ENCODE data around the gene P3H1. TPM values are rescaled to one million over a fixed set of nuclear protein-coding genes. Genes with fewer than 3 reads are reported as not detected.

Gene P3H1
- total RNA-seq, 1 experiment from 2014 or later: 47.1 TPM

- H4K20me1 ChIP-seq (ENCODE audit: control insufficient read depth, insufficient read depth, insufficient read length): no peaks in the 10 kb centered on the region
- no peak overlapping the region for H3K14ac ChIP-seq (ENCODE audit: insufficient read depth, low read length)
- Mint-ChIP-seq H3K27ac (no peak overlapping the region), H3K9me3 (no peaks in the 10 kb centered on the region), H3K4me3 (no peak overlapping the region; a peak in 1 of 5 replicates), H3K27me3 (ENCODE audit: low read depth) (no peaks in the 10 kb centered on the region), H3K4me1 (peaks cover 8 to 9% of the 10 kb centered on the region in 2 experiments), H3K36me3 (ENCODE audit: insufficient read depth in 1 of 3, low read depth in 3 of 3) (peaks cover 9 to 33% (median 28%) of the 10 kb centered on the region in 3 experiments)
- H4K5ac ChIP-seq (ENCODE audit: insufficient read length, low read depth, low read length): no peak overlapping the region
- no peaks in the 10 kb centered on the region for H3K79me1 ChIP-seq (ENCODE audit: insufficient read depth, low read depth, low read length, poor library complexity, severe bottlenecking)
- no peak overlapping the region for H4K91ac ChIP-seq (ENCODE audit: insufficient read length, low read depth, low read length)
- no peak overlapping the region for H2AK5ac ChIP-seq (ENCODE audit: insufficient read length, low read length)
- no peak overlapping the region for H3K27ac ChIP-seq (ENCODE audit: insufficient read length, low read depth, low read length)
- H3K9me3 ChIP-seq (ENCODE audit: control insufficient read depth, low read depth, low read length): no peaks in the 10 kb centered on the region
- H3K4me1 ChIP-seq (ENCODE audit: insufficient read depth, low read length): no peaks in the 10 kb centered on the region
- no peak overlapping the region for H2AFZ ChIP-seq (ENCODE audit: low read length)
- H3K4ac ChIP-seq (ENCODE audit: low read depth, low read length): no peak overlapping the region
- H2BK120ac ChIP-seq (ENCODE audit: low read depth, low read length, poor library complexity, severe bottlenecking): no peak overlapping the region
- H3K56ac ChIP-seq (ENCODE audit: insufficient read length, low read depth, low read length): no peak overlapping the region
- 0 out of 2 replicates have a peak, but pooled peaks cover 3% of the 10 kb centered on the region for H3K79me2 ChIP-seq (ENCODE audit: insufficient read depth, low read length)
- H2BK12ac ChIP-seq (ENCODE audit: insufficient read length, low read depth, low read length): no peak overlapping the region
- TF ChIP-seq CTCF (conservative IDR thresholded peaks at IDR 0.05): no peak
- no peak overlapping the region for H4K8ac ChIP-seq (replicated peaks; ENCODE audit: insufficient read length, low read depth, low read length)
- no peak overlapping the region for H3T11ph ChIP-seq (ENCODE audit: low read length)
- H3K4me2 ChIP-seq (ENCODE audit: insufficient read depth, insufficient read length, low read length): no peak overlapping the region
- no peak overlapping the region for H3K23ac ChIP-seq (ENCODE audit: insufficient read length, low read depth, low read length)
- no peak overlapping the region for H3K9ac ChIP-seq (ENCODE audit: extremely low read depth, insufficient read length, low read length)
- no peak overlapping the region for H3K18ac ChIP-seq (ENCODE audit: insufficient read length, low read depth, low read length)
- DNase-seq: no peak
- H3K23me2 ChIP-seq (ENCODE audit: insufficient read length, low read depth, low read length, poor library complexity, severe bottlenecking): peaks cover 7% of the 10 kb centered on the region
- no peaks in the 10 kb centered on the region for H3K27me3 ChIP-seq (ENCODE audit: insufficient read depth, low read length)
- no peak overlapping the region for H2BK5ac ChIP-seq (ENCODE audit: insufficient read length, low read length)
- no CpG with 5 or more reads among the region's 3 CpGs for WGBS (ENCODE audit: extremely low coverage, insufficient read length, low lambda C conversion rate)
- H2BK15ac ChIP-seq (ENCODE audit: low read depth, low read length): no peak overlapping the region
- no peak overlapping the region for H2BK20ac ChIP-seq (ENCODE audit: low read depth, low read length, poor library complexity, severe bottlenecking)
Observed at GRCh38 chr1:42769811-42770210, 3.0 kb upstream of the P3H1 start.

Measured in H9 (cell line).